Stomach (tissue), 4 donors: ENCODE data around the gene TASL.

ENCODE experiments used
- CTCF ChIP-seq, 7 experiments: fragments of 450-650 bp in 4 of 7; fragments of 200-600 bp in 3 of 7; sonication (generic) in 3 of 7; IDR thresholded peaks; one replicate each; pipeline ENCODE4 v1.5.1; 2016 to 2019; ENCODE audit warnings: antibody characterized with exemption in 7 of 7, control low read depth in 2 of 7, mild to moderate bottlenecking in 1 of 7
- EP300 ChIP-seq: sonication (generic); formaldehyde crosslinking; IDR thresholded peaks from one replicate; pipeline ENCODE4 v1.6.1; 2017; ENCODE audit warnings: antibody characterized with exemption
- POLR2A ChIP-seq, 4 donors: fragments of 450-650 bp; IDR thresholded peaks; one replicate each; pipeline ENCODE4 v1.6.1; 2016; ENCODE audit warnings: antibody characterized with exemption in 4 of 4, control low read depth in 2 of 4, mild to moderate bottlenecking in 1 of 4, moderate library complexity in 1 of 4

- TF ChIP-seq CTCF (IDR thresholded peaks at IDR 0.05): no peak
- TF ChIP-seq POLR2A (IDR thresholded peaks at IDR 0.05): no peak
- TF ChIP-seq EP300: no peak
Observed at GRCh38 chrX:30561191-30561590, 16.4 kb downstream of the TASL start.
